HG03565 (cell line): ENCODE data around the gene APOL6.

Experiments
- ATAC-seq: cut with Tn5 transposase; IDR thresholded peaks from one replicate; pipeline ENCODE4 v1.9.1; 2021; ENCODE audit warnings: mild to moderate bottlenecking, moderate library complexity; ENCODE audit not compliant: unreplicated experiment

APOL6 gene

GRCh38 chr22:35711336-35711735 lies 63.1 kb downstream of the APOL6 start:
- ATAC-seq, result no peak

GRCh38 chr22:35712672-35713071 lies 64.4 kb downstream of the APOL6 start:
- no peak for ATAC-seq

GRCh38 chr22:35717572-35717971 lies 69.3 kb downstream of the APOL6 start, which contains the start of gene APOL5:
APOL5 (plus strand) TSS chr22:35717872; CDS start chr22:35717872, 0 bp downstream.
- ATAC-seq, result no peak
